ENCODE results near the gene SLC9A3.
A peak's percentile ranks its signal among the peaks of the same experiment; 100 is the strongest.

The SLC9A3 gene

DNA sequence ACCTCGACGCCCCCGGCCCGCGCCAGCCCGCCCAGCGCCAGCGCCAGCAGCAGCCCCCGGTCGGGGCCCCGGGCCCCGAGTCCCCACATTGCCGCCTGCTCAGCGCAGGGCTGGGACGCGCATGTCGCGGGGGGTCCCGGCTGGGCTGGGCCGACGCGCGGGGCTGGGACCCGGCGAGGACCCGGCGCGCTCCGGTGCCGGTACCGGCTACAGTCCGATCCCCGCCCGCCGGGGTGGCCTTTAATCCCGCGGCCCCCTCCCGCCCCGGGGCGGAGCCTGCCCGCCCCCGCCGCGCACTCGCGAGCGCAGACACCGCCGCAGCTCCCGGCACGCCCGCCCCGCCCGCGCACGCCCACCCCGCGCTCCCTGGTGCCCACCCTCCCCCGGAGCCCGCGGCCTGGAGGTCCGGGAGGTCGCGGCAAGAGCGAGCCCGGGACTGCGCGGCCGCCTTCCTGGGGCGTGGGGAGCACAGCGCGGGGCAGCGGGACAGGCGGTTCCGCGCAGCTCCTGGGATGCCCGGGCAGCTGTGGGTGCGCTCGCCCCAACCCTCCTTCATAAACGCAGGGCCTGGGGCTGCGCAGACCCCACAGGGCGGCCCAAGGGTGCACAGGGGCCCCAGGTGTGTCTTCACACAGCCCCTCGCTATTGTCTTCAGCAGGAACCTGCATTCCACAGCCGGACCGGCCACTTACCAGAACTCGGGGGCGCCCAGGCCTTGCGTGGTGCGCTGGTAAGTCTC, at the start of gene SLC9A3:
Gene SLC9A3, minus strand, starts transcription at position 216 of the 739 bp plus-strand sequence.
- H3K4me3 ChIP-seq (ENCODE audit: low read length): peak within 1 kb of the TSS; percentile 4; the same call in 1 of the 2 replicates
- DNase-seq (ENCODE audit: low read depth, low spot score): no peak
- no CpG with 5 or more reads among the region's 89 CpGs for WGBS (ENCODE audit: insufficient coverage, insufficient read length)
- H3K4me1 ChIP-seq (ENCODE audit: control insufficient read depth, insufficient read depth, low read length): peaks cover 3% of the 10 kb centered on the region; the same call in 1 of the 2 replicates
- H3K36me3 ChIP-seq (ENCODE audit: control insufficient read depth, insufficient read depth, low read length): no peaks in the 10 kb centered on the region
- H3K27ac ChIP-seq (ENCODE audit: low read length): no peak within 1 kb of the TSS
- H3K9me3 ChIP-seq (ENCODE audit: control insufficient read depth, insufficient read depth, low read length): no peaks in the 10 kb centered on the region
- peaks cover 58% of the 10 kb centered on the region for H3K27me3 ChIP-seq (ENCODE audit: control insufficient read depth, insufficient read depth, low read length)

DNA sequence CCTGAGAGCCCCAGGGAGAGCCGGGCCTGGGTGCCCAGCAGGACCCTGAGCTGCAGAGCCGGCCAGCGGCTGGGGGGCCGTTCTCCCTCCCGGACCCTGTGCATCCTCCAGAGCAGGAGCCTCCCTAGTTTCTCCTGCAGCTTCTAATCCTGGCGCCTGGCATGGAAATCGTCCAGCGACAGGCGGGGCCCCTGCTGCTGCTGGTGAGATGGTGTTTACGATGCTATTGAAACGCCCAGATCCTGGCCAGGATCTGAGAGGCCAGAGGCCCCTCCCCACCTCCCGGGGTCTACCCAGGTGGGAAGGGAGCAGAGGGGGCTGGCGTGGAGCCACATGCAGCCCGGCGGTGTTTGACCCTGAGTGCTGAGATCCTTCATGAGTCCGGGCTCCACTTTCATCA, 49.7 kb upstream of the SLC9A3 start:
- H3K4me1 ChIP-seq (ENCODE audit: control insufficient read depth, insufficient read depth, low read length): no peaks in the 10 kb centered on the region; the same call in 1 of the 2 replicates
- no peak overlapping the region for H3K4me3 ChIP-seq (ENCODE audit: low read length)
- H3K9me3 ChIP-seq (ENCODE audit: control insufficient read depth, insufficient read depth, low read length): no peaks in the 10 kb centered on the region
- H3K27ac ChIP-seq (ENCODE audit: low read length): no peak overlapping the region
- WGBS (ENCODE audit: insufficient coverage, insufficient read length): no CpG with 5 or more reads among the region's 16 CpGs
- DNase-seq (ENCODE audit: low read depth, low spot score): no peak
- H3K27me3 ChIP-seq (ENCODE audit: control insufficient read depth, insufficient read depth, low read length): no peaks in the 10 kb centered on the region
- no peaks in the 10 kb centered on the region for H3K36me3 ChIP-seq (ENCODE audit: control insufficient read depth, insufficient read depth, low read length)

GRCh38 chr5:573206-573605, 49.0 kb upstream of the SLC9A3 start:
- WGBS (ENCODE audit: insufficient coverage, insufficient read length): no CpG with 5 or more reads among the region's 12 CpGs
- no peak overlapping the region for H3K27ac ChIP-seq (ENCODE audit: low read length)
- no peaks in the 10 kb centered on the region for H3K27me3 ChIP-seq (ENCODE audit: control insufficient read depth, insufficient read depth, low read length)
- no peak for DNase-seq (ENCODE audit: low read depth, low spot score)
- no peak overlapping the region for H3K4me3 ChIP-seq (ENCODE audit: low read length)
- no peaks in the 10 kb centered on the region for H3K9me3 ChIP-seq (ENCODE audit: control insufficient read depth, insufficient read depth, low read length)
- no peaks in the 10 kb centered on the region; the same call in 1 of the 2 replicates for H3K4me1 ChIP-seq (ENCODE audit: control insufficient read depth, insufficient read depth, low read length)
- H3K36me3 ChIP-seq (ENCODE audit: control insufficient read depth, insufficient read depth, low read length): no peaks in the 10 kb centered on the region

DNA sequence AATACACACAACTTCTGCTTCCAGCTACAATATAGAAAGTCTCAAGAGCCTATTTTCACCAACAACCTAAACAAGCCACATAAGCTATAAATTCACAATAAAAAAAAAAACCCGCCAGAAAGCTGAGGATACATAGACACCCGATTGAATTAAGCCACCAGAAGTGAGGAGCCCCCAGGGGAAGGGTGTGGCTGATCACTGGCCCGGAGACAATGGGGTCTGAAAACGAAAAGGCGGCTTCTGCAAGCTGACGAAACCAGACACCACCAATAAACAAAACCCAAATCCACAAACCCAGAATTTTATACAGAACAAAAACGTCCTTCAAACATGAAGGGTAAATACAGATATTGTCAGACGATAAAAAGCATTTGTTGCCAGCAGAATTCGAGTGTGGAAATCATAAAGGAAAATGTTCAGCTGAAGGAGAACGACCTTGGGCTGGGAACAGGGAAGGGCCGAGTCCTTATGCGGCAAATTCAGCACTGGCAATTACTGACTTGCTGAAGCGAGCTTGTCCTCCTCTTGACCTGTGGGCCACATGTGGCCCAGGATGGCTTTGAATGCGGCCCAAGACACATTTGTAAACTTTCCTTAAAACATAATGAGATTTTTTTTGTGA, 48.3 kb upstream of the SLC9A3 start:
- Histone ChIP-seq H3K4me3 (ENCODE audit: low read length) (no peak overlapping the region), H3K4me1 (ENCODE audit: control insufficient read depth, insufficient read depth, low read length) (no peaks in the 10 kb centered on the region; the same call in 1 of the 2 replicates), H3K36me3 (ENCODE audit: control insufficient read depth, insufficient read depth, low read length) (no peaks in the 10 kb centered on the region), H3K9me3 (ENCODE audit: control insufficient read depth, insufficient read depth, low read length) (no peaks in the 10 kb centered on the region), H3K27ac (ENCODE audit: low read length) (no peak overlapping the region), H3K27me3 (ENCODE audit: control insufficient read depth, insufficient read depth, low read length) (no peaks in the 10 kb centered on the region)
- no CpG with 5 or more reads among the region's 14 CpGs for WGBS (ENCODE audit: insufficient coverage, insufficient read length)
- DNase-seq (ENCODE audit: low read depth, low spot score): no peak

DNA sequence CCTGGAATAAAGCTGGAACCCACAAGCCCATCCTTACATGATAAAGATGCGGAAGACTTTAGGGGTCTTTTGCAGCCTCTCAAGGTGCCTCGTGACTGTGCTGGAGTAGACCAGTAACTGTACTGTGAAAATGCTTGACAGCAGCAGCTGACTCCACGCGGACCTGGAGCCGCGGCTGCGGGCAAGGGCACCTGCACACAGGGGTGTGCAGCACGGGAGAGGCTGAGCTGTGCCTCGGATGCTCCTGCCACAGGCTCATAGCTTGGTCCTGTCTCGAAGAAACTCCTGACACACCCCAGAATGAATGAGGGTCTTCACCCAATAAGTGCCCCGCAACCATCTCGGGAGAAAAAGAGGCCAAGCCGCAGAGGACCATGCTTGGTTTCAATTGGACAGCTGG, 47.5 kb upstream of the SLC9A3 start:
- H3K27ac ChIP-seq (ENCODE audit: low read length): no peak overlapping the region
- H3K4me3 ChIP-seq (ENCODE audit: low read length): no peak overlapping the region
- H3K27me3 ChIP-seq (ENCODE audit: control insufficient read depth, insufficient read depth, low read length): peaks cover 3% of the 10 kb centered on the region; the same call in 1 of the 2 replicates
- H3K4me1 ChIP-seq (ENCODE audit: control insufficient read depth, insufficient read depth, low read length): no peaks in the 10 kb centered on the region; the same call in 1 of the 2 replicates
- H3K36me3 ChIP-seq (ENCODE audit: control insufficient read depth, insufficient read depth, low read length): no peaks in the 10 kb centered on the region
- DNase-seq (ENCODE audit: low read depth, low spot score): no peak
- no CpG with 5 or more reads among the region's 13 CpGs for WGBS (ENCODE audit: insufficient coverage, insufficient read length)
- H3K9me3 ChIP-seq (ENCODE audit: control insufficient read depth, insufficient read depth, low read length): no peaks in the 10 kb centered on the region

DNA sequence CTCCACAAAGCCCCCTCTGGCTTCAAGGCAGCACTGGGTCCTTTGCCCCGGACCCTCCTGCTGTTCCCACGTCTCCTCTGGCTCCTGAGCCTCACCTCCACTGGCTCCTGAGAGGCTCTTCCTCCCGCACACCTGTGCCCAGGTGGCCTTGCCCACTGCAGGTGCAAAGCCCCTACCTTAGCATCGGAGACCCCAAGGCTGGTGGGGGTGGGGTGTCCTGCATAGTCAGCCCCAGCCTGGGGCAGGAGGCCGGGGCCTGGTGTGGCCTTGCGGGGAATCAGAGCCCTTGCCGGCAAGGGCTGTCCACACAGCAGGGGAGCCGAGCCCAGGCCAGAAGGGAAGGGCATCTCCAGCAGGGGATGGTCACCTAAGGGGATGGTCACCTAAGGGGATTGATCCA, 46.6 kb upstream of the SLC9A3 start:
- H3K36me3 ChIP-seq (ENCODE audit: control insufficient read depth, insufficient read depth, low read length): no peaks in the 10 kb centered on the region
- no peak overlapping the region for H3K27ac ChIP-seq (ENCODE audit: low read length)
- H3K9me3 ChIP-seq (ENCODE audit: control insufficient read depth, insufficient read depth, low read length): no peaks in the 10 kb centered on the region
- H3K4me1 ChIP-seq (ENCODE audit: control insufficient read depth, insufficient read depth, low read length): peaks cover under 1% of the 10 kb centered on the region; the same call in 1 of the 2 replicates
- no peak overlapping the region for H3K4me3 ChIP-seq (ENCODE audit: low read length)
- peaks cover 6% of the 10 kb centered on the region; the same call in 1 of the 2 replicates for H3K27me3 ChIP-seq (ENCODE audit: control insufficient read depth, insufficient read depth, low read length)
- DNase-seq (ENCODE audit: low read depth, low spot score): no peak
- WGBS (ENCODE audit: insufficient coverage, insufficient read length): no CpG with 5 or more reads among the region's 8 CpGs

- no peak overlapping the region for H3K4me3 ChIP-seq (ENCODE audit: low read length)
- no CpG with 5 or more reads among the region's 17 CpGs for WGBS (ENCODE audit: insufficient coverage, insufficient read length)
- H3K27ac ChIP-seq (ENCODE audit: low read length): no peak overlapping the region
- peaks cover 3% of the 10 kb centered on the region; the same call in 1 of the 2 replicates for H3K4me1 ChIP-seq (ENCODE audit: control insufficient read depth, insufficient read depth, low read length)
- DNase-seq (ENCODE audit: low read depth, low spot score): no peak
- H3K27me3 ChIP-seq (ENCODE audit: control insufficient read depth, insufficient read depth, low read length): peaks cover 8% of the 10 kb centered on the region; the same call in 1 of the 2 replicates
- no peaks in the 10 kb centered on the region for H3K36me3 ChIP-seq (ENCODE audit: control insufficient read depth, insufficient read depth, low read length)
- H3K9me3 ChIP-seq (ENCODE audit: control insufficient read depth, insufficient read depth, low read length): no peaks in the 10 kb centered on the region
Observed at GRCh38 chr5:570446-570845, 46.2 kb upstream of the SLC9A3 start.

DNA sequence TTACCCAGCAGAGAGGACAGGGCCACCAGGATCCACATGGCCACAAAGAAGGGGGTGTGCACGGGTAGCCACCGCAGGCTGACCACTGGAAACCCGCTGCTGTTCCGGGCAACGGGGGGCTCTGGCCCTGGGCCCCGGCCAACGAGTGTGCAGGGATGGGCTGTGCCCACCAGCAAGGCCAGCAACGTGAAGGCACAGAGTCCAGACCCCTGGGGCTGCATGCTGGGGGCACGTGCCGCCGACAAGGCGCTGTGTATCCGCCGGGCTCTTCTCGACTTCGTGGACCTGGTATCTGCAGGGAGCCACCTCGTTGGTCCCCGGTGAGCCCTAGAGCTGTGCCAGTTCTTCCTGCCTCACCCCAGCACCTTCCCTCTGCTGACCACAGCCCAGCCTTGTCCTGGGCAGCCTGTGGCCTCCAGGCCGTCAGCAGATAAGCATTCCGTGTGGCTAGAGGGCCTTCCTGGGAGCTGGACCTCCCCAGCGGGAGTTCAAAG, 45.7 kb upstream of the SLC9A3 start:
- Histone ChIP-seq H3K4me3 (ENCODE audit: low read length) (no peak overlapping the region), H3K9me3 (ENCODE audit: control insufficient read depth, insufficient read depth, low read length) (no peaks in the 10 kb centered on the region), H3K27me3 (ENCODE audit: control insufficient read depth, insufficient read depth, low read length) (peaks cover 8% of the 10 kb centered on the region; the same call in 1 of the 2 replicates), H3K27ac (ENCODE audit: low read length) (no peak overlapping the region), H3K4me1 (ENCODE audit: control insufficient read depth, insufficient read depth, low read length) (peaks cover 3% of the 10 kb centered on the region; the same call in 1 of the 2 replicates), H3K36me3 (ENCODE audit: control insufficient read depth, insufficient read depth, low read length) (no peaks in the 10 kb centered on the region)
- DNase-seq (ENCODE audit: low read depth, low spot score): no peak
- whole genome bisulfite sequencing (ENCODE audit: insufficient coverage, insufficient read length): no CpG with 5 or more reads among the region's 21 CpGs

DNA sequence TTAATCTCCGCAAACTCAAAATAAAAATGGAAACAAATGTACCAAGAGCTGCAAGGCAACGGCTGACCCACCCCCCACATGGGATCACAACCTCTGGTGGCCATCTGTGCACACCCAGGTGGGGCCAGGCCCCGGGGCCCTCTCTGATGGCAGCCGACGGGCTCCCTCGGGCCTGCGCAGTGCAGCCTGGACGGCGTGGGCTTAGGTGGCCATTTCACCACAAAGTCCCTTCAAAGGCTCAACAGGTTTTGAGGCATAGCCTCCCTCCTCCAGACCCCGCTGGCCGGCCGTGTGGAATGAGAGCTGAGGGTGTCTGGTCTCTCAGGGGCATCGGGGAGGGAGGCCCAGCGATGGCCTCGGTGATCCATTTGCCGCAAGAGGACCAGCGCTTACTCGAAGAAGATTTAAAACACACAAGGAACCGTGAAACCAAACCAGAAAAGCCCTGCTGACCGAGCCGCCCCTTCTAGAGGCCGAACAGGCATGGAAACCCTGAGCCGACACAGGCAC, 45.2 kb upstream of the SLC9A3 start:
- H3K4me3 ChIP-seq (ENCODE audit: low read length): no peak overlapping the region
- no CpG with 5 or more reads among the region's 23 CpGs for WGBS (ENCODE audit: insufficient coverage, insufficient read length)
- H3K27ac ChIP-seq (ENCODE audit: low read length): no peak overlapping the region
- H3K36me3 ChIP-seq (ENCODE audit: control insufficient read depth, insufficient read depth, low read length): no peaks in the 10 kb centered on the region
- peaks cover 3% of the 10 kb centered on the region; the same call in 1 of the 2 replicates for H3K4me1 ChIP-seq (ENCODE audit: control insufficient read depth, insufficient read depth, low read length)
- no peaks in the 10 kb centered on the region for H3K9me3 ChIP-seq (ENCODE audit: control insufficient read depth, insufficient read depth, low read length)
- H3K27me3 ChIP-seq (ENCODE audit: control insufficient read depth, insufficient read depth, low read length): peaks cover 8% of the 10 kb centered on the region; the same call in 1 of the 2 replicates
- no peak for DNase-seq (ENCODE audit: low read depth, low spot score)

DNA sequence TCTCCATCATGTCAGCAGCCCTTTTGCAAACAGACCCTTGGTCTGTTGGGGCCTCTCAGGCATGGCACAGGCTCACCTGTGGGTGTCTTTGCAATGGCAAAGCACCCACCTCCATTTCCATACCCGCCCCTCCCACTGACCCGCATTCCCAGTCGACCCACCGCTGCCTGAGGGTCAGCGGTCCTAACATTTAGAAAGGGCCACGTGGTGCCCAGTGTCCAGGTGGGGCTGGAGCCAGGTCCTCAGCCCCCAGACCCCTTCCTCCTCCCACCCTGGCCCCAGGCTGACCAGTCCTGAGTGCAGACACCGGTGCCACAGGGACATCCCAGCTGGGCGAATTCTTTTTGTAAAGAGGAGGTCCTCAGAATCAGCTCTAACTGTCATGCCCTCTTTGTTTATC, 44.6 kb upstream of the SLC9A3 start:
- Histone ChIP-seq H3K27me3 (ENCODE audit: control insufficient read depth, insufficient read depth, low read length) (peaks cover 8% of the 10 kb centered on the region; the same call in 1 of the 2 replicates), H3K9me3 (ENCODE audit: control insufficient read depth, insufficient read depth, low read length) (no peaks in the 10 kb centered on the region), H3K27ac (ENCODE audit: low read length) (no peak overlapping the region), H3K4me1 (ENCODE audit: control insufficient read depth, insufficient read depth, low read length) (peaks cover 3% of the 10 kb centered on the region; the same call in 1 of the 2 replicates), H3K4me3 (ENCODE audit: low read length) (no peak overlapping the region), H3K36me3 (ENCODE audit: control insufficient read depth, insufficient read depth, low read length) (no peaks in the 10 kb centered on the region)
- WGBS (ENCODE audit: insufficient coverage, insufficient read length): no CpG with 5 or more reads among the region's 8 CpGs
- no peak for DNase-seq (ENCODE audit: low read depth, low spot score)
